ENCODE results near the gene GPI.

- TF ChIP-seq, protein P1, sequence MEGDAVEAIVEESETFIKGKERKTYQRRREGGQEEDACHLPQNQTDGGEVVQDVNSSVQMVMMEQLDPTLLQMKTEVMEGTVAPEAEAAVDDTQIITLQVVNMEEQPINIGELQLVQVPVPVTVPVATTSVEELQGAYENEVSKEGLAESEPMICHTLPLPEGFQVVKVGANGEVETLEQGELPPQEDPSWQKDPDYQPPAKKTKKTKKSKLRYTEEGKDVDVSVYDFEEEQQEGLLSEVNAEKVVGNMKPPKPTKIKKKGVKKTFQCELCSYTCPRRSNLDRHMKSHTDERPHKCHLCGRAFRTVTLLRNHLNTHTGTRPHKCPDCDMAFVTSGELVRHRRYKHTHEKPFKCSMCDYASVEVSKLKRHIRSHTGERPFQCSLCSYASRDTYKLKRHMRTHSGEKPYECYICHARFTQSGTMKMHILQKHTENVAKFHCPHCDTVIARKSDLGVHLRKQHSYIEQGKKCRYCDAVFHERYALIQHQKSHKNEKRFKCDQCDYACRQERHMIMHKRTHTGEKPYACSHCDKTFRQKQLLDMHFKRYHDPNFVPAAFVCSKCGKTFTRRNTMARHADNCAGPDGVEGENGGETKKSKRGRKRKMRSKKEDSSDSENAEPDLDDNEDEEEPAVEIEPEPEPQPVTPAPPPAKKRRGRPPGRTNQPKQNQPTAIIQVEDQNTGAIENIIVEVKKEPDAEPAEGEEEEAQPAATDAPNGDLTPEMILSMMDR (IDR thresholded peaks at IDR 0.05; ENCODE audit: extremely low read depth in 1 of 2, insufficient read depth in 1 of 2, low read depth in 1 of 2, low read length in 2 of 2): no peak
- TF ChIP-seq JUN (IDR thresholded peaks at IDR 0.05; ENCODE audit: borderline replicate concordance, insufficient read depth, insufficient read length, low read depth): peak; percentile 75
- TF ChIP-seq POLR2AphosphoS5 (IDR thresholded peaks at IDR 0.05; ENCODE audit: insufficient read depth, low read depth, low read length): no peak
Measured at GRCh38 chr19:34316741-34317301, 48.2 kb upstream of the GPI start.
